Astrocyte (in vitro differentiated cells and primary cell): ENCODE data around the gene BNIP5. TPM values are rescaled to one million over a fixed set of nuclear protein-coding genes. Genes with fewer than 3 reads are reported as not detected.
A peak's percentile ranks its signal among the peaks of the same experiment; 100 is the strongest.

ENCODE experiments used
- DNase-seq: peaks from one replicate; pipeline ENCODE4 v3.0.0-alpha.2; 2010; ENCODE audit warnings: low read depth
- FAIRE-seq: peaks from 2 replicates; lab custom pipeline; 2011; peaks lifted over from hg19 to GRCh38; lab: Jason Lieb, UNC
- H2AFZ ChIP-seq: 2 replicates; pipeline ENCODE4 v1.6.0; 2012; ENCODE audit warnings: low read depth, low read length, inconsistent platforms
- H3K27ac ChIP-seq: 2 replicates; pipeline ENCODE4 v1.5.1; 2011; ENCODE audit warnings: low read depth, low read length, inconsistent platforms
- H3K27me3 ChIP-seq: 2 replicates; pipeline ENCODE4 v1.6.0; 2011; ENCODE audit warnings: low read length, inconsistent platforms; ENCODE audit not compliant: insufficient read depth
- H3K36me3 ChIP-seq: 2 replicates; pipeline ENCODE4 v1.5.1; 2011; ENCODE audit warnings: low read length, inconsistent platforms; ENCODE audit not compliant: insufficient read depth
- H3K4me1 ChIP-seq: 2 replicates; pipeline ENCODE4 v1.5.1; 2011; ENCODE audit warnings: low read length, inconsistent platforms; ENCODE audit not compliant: insufficient read depth
- H3K4me2 ChIP-seq: 2 replicates; pipeline ENCODE4 v1.6.0; 2012; ENCODE audit warnings: low read length, inconsistent platforms
- H3K4me3 ChIP-seq: 2 replicates; pipeline ENCODE4 v1.5.1; 2011; ENCODE audit warnings: low read depth, mild to moderate bottlenecking, low read length, inconsistent platforms; ENCODE audit not compliant: insufficient read depth
- H3K79me2 ChIP-seq: 2 replicates; pipeline ENCODE4 v1.6.0; 2012; ENCODE audit warnings: mild to moderate bottlenecking, low read length, inconsistent platforms; ENCODE audit not compliant: insufficient read depth
- H3K9ac ChIP-seq: 2 replicates; pipeline ENCODE4 v1.6.0; 2012; ENCODE audit warnings: mild to moderate bottlenecking, low read length, inconsistent platforms
- H3K9me3 ChIP-seq: 2 replicates; pipeline ENCODE4 v1.5.1; 2012; ENCODE audit warnings: low read depth, mild to moderate bottlenecking, low read length, inconsistent platforms; ENCODE audit not compliant: insufficient read depth
- H4K20me1 ChIP-seq: 2 replicates; pipeline ENCODE4 v1.6.0; 2012; ENCODE audit warnings: low read length, inconsistent platforms; ENCODE audit not compliant: insufficient read depth
- H3K27ac Mint-ChIP-seq: one replicate; pipeline ENCODE4 v1.8.0; 2021; ENCODE audit warnings: mild to moderate bottlenecking, mixed read lengths; ENCODE audit not compliant: unreplicated experiment
- H3K27me3 Mint-ChIP-seq: one replicate; pipeline ENCODE4 v1.8.0; 2021; ENCODE audit warnings: low read depth, mixed read lengths; ENCODE audit not compliant: unreplicated experiment
- H3K36me3 Mint-ChIP-seq: one replicate; pipeline ENCODE4 v1.8.0; 2021; ENCODE audit warnings: low read depth, mixed read lengths; ENCODE audit not compliant: unreplicated experiment
- H3K4me1 Mint-ChIP-seq: one replicate; pipeline ENCODE4 v1.8.0; 2021; ENCODE audit warnings: low read depth, mixed read lengths; ENCODE audit not compliant: unreplicated experiment
- H3K4me3 Mint-ChIP-seq: one replicate; pipeline ENCODE4 v1.8.0; 2021; ENCODE audit warnings: mild to moderate bottlenecking, moderate library complexity, mixed read lengths; ENCODE audit not compliant: unreplicated experiment
- H3K9me3 Mint-ChIP-seq: one replicate; pipeline ENCODE4 v1.8.0; 2021; ENCODE audit warnings: mild to moderate bottlenecking, mixed read lengths; ENCODE audit not compliant: unreplicated experiment
- CTCF ChIP-seq: IDR thresholded peaks from 2 replicates; pipeline ENCODE4 v1.5.1; 2011; ENCODE audit warnings: low read depth, mild to moderate bottlenecking, inconsistent platforms, low read length, moderate library complexity; ENCODE audit not compliant: insufficient read depth
- EZH2 ChIP-seq: IDR thresholded peaks from 2 replicates; pipeline ENCODE4 v1.6.1; 2012; ENCODE audit warnings: mild to moderate bottlenecking, low read length, inconsistent platforms; ENCODE audit not compliant: insufficient read depth
- total RNA-seq: library from RNA; stranded (reverse); gene quantifications from 2 replicates; pipeline ENCODE4 v1.2.1, GENCODE V29; 2021

The BNIP5 gene
- total RNA-seq, 1 donor from 2014 or later = not detected

- H3K27ac Mint-ChIP-seq = no peak overlapping the region
- H3K9me3 Mint-ChIP-seq = no peaks in the 10 kb centered on the region
Measured at GRCh38 chr6:36302227-36302976, 34.3 kb downstream of the BNIP5 start.

GRCh38 chr6:36301781-36302180 is 34.9 kb downstream of the BNIP5 start:
- Mint-ChIP-seq H3K4me1 (peaks cover 18% of the 10 kb centered on the region), H3K27me3 (peaks cover 14% of the 10 kb centered on the region), H3K27ac (no peak overlapping the region), H3K36me3 (no peaks in the 10 kb centered on the region), H3K4me3 (no peak overlapping the region), H3K9me3 (no peaks in the 10 kb centered on the region)
- H3K4me2 ChIP-seq = no peak overlapping the region
- H3K27me3 ChIP-seq = peaks cover 4% of the 10 kb centered on the region
- H3K4me3 ChIP-seq = no peak overlapping the region
- FAIRE-seq = no peak
- no peaks in the 10 kb centered on the region for H4K20me1 ChIP-seq
- H3K27ac ChIP-seq = no peak overlapping the region
- TF ChIP-seq CTCF = no peak
- no peak for TF ChIP-seq EZH2
- H3K9me3 ChIP-seq = no peaks in the 10 kb centered on the region
- DNase-seq = no peak
- H3K4me1 ChIP-seq = no peaks in the 10 kb centered on the region
- H3K79me2 ChIP-seq = no peaks in the 10 kb centered on the region
- H3K36me3 ChIP-seq = no peaks in the 10 kb centered on the region
- H2AFZ ChIP-seq = no peak overlapping the region
- no peak overlapping the region for H3K9ac ChIP-seq

More at GRCh38 chr6:36302227-36302976, 34.3 kb downstream of the BNIP5 start:
- peaks cover 3% of the 10 kb centered on the region for H3K27me3 ChIP-seq
- H3K4me2 ChIP-seq = no peak overlapping the region
- no peak overlapping the region for H3K9ac ChIP-seq
- no peak overlapping the region for H3K27ac ChIP-seq
- H3K4me1 Mint-ChIP-seq = peaks cover 18% of the 10 kb centered on the region
- no peaks in the 10 kb centered on the region for H3K79me2 ChIP-seq
- H3K4me3 Mint-ChIP-seq = no peak overlapping the region
- peak; percentile 99 for TF ChIP-seq CTCF
- TF ChIP-seq EZH2 = no peak
- H4K20me1 ChIP-seq = no peaks in the 10 kb centered on the region
- H3K4me1 ChIP-seq = no peaks in the 10 kb centered on the region
- FAIRE-seq (no peak), DNase-seq (peak; percentile 74)
- H2AFZ ChIP-seq = no peak overlapping the region
- peaks cover 10% of the 10 kb centered on the region for H3K27me3 Mint-ChIP-seq
- no peaks in the 10 kb centered on the region for H3K9me3 ChIP-seq
- H3K4me3 ChIP-seq = no peak overlapping the region
- H3K36me3 ChIP-seq = no peaks in the 10 kb centered on the region
- no peaks in the 10 kb centered on the region for H3K36me3 Mint-ChIP-seq

GRCh38 chr6:36301085-36301658 is 35.5 kb downstream of the BNIP5 start:
- H3K4me3 Mint-ChIP-seq = peak overlapping the region; percentile 25
- no peaks in the 10 kb centered on the region for H3K9me3 Mint-ChIP-seq
- H2AFZ ChIP-seq = no peak overlapping the region
- no peak overlapping the region for H3K4me2 ChIP-seq
- no peak for FAIRE-seq
- no peaks in the 10 kb centered on the region for H4K20me1 ChIP-seq
- H3K9ac ChIP-seq = no peak overlapping the region
- H3K36me3 Mint-ChIP-seq = no peaks in the 10 kb centered on the region
- H3K27me3 Mint-ChIP-seq = peaks cover 11% of the 10 kb centered on the region
- H3K4me1 Mint-ChIP-seq = peaks cover 12% of the 10 kb centered on the region
- H3K36me3 ChIP-seq = no peaks in the 10 kb centered on the region
- H3K27ac ChIP-seq = no peak overlapping the region
- H3K27ac Mint-ChIP-seq = peak overlapping the region; percentile 67
- H3K9me3 ChIP-seq = no peaks in the 10 kb centered on the region
- no peaks in the 10 kb centered on the region for H3K79me2 ChIP-seq
- DNase-seq = peak; percentile 35
- no peak for TF ChIP-seq CTCF
- no peak for TF ChIP-seq EZH2
- no peaks in the 10 kb centered on the region for H3K4me1 ChIP-seq
- H3K27me3 ChIP-seq = peaks cover 3% of the 10 kb centered on the region
- no peak overlapping the region for H3K4me3 ChIP-seq
